ENCODE results near the gene PRDM10. TPM values are rescaled to one million over a fixed set of nuclear protein-coding genes. Genes with fewer than 3 reads are reported as not detected.

Gene PRDM10
- total and polyA plus RNA-seq, 10 of the 15 experiments (the other 5 are each of a cell fraction or from before 2014, with no cell fraction given) = 0.93 to 6.2 (median 4.1) TPM

DNA sequence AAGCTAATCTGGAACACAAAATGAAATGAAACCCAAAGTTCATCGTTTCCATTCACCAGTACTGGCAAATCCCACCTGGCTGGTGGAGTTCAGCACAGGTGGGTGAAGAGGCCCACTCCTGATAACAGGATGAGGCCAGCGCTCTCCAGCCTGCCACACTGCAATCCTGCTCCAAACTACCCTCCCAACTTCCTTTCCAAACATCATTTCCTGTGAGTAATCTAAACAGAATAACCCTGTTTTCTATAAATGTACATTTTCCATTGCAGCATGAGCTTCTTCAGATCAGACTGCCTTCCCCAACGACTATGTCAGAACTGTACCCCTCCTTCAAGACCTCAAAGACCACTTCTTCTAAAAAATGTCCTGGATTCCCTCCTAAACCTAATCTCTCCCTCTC lies 91.3 kb downstream of the PRDM10 start:
- in situ Hi-C loops (cut with MboI) (no loop called here), intact Hi-C loops (cut with micrococcal nuclease; ENCODE audit: unreplicated experiment) (no loop called here)
- Histone ChIP-seq H3K27me3 (replicated peaks in 1 of 2; ENCODE audit: control insufficient read depth in 2 of 2, insufficient read depth in 2 of 2, low read length in 1 of 2) (no peaks in the 10 kb centered on the region), H4K20me1 (ENCODE audit: control insufficient read depth, insufficient read depth) (no peaks in the 10 kb centered on the region), H3K4me2 (ENCODE audit: control insufficient read depth, insufficient read depth) (no peak overlapping the region), H3K27ac (ENCODE audit: control insufficient read depth, insufficient read depth) (no peak overlapping the region), H3K79me2 (ENCODE audit: control insufficient read depth, insufficient read depth, low read length) (no peaks in the 10 kb centered on the region), H2AFZ (ENCODE audit: control insufficient read depth, low read depth, low read length) (no peak overlapping the region), H3K9ac (ENCODE audit: control insufficient read depth, insufficient read depth, low read length) (no peak overlapping the region), H3K9me3 (replicated peaks; ENCODE audit: control insufficient read depth, insufficient read depth, low read length) (no peaks in the 10 kb centered on the region), H3K36me3 (ENCODE audit: control insufficient read depth in 2 of 2, insufficient read depth in 2 of 2, low read length in 1 of 2) (peaks cover 6 to 8% of the 10 kb centered on the region in 2 experiments; a peak in 3 of 4 replicates), H3K4me1 (ENCODE audit: control insufficient read depth, insufficient read depth, low read length) (no peaks in the 10 kb centered on the region), H3K4me3 (no peak overlapping the region)
- ChIA-PET RAD21 (ENCODE audit: unreplicated experiment) (no interaction called here), POLR2A (no interaction called here), CTCF (interaction anchor here (1.0 to 2.4 kb wide), 2 partner anchors 12 to 221 kb away, joined by 3 to 15 read pairs; no protein-coding TSS in a partner anchor), SMC1A (ENCODE audit: uncharacterized antibody, unreplicated experiment) (interaction anchor here (0.6 to 2.3 kb wide), 3 partner anchors 12 to 221 kb away, joined by 4 to 7 read pairs (median 5); no protein-coding TSS in a partner anchor)
- TF ChIP-seq ZNF24 (IDR thresholded peaks at IDR 0.05) = no peak
- TF ChIP-seq, protein P1, sequence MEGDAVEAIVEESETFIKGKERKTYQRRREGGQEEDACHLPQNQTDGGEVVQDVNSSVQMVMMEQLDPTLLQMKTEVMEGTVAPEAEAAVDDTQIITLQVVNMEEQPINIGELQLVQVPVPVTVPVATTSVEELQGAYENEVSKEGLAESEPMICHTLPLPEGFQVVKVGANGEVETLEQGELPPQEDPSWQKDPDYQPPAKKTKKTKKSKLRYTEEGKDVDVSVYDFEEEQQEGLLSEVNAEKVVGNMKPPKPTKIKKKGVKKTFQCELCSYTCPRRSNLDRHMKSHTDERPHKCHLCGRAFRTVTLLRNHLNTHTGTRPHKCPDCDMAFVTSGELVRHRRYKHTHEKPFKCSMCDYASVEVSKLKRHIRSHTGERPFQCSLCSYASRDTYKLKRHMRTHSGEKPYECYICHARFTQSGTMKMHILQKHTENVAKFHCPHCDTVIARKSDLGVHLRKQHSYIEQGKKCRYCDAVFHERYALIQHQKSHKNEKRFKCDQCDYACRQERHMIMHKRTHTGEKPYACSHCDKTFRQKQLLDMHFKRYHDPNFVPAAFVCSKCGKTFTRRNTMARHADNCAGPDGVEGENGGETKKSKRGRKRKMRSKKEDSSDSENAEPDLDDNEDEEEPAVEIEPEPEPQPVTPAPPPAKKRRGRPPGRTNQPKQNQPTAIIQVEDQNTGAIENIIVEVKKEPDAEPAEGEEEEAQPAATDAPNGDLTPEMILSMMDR (IDR thresholded peaks at IDR 0.05 in 2 of 3, conservative IDR thresholded peaks at IDR 0.05 in 1 of 3; ENCODE audit: control insufficient read depth in 2 of 3, extremely low read depth in 1 of 3, insufficient read depth in 1 of 3, low read depth in 3 of 3, low read length in 3 of 3) = no peak
- TF ChIP-seq BCL3 (IDR thresholded peaks at IDR 0.05; ENCODE audit: borderline replicate concordance, insufficient read depth, low read depth, low read length, poor library complexity, severe bottlenecking) = no peak
- no peak for TF ChIP-seq ZZZ3 (IDR thresholded peaks at IDR 0.05; ENCODE audit: control insufficient read depth, insufficient read length, low read depth)
- no peak for TF ChIP-seq CHD4 (IDR thresholded peaks at IDR 0.05)
- no peak for TF ChIP-seq TCF3 (IDR thresholded peaks at IDR 0.05; ENCODE audit: borderline replicate concordance, insufficient read depth, low read depth, low read length)
- TF ChIP-seq HDAC6 (IDR thresholded peaks at IDR 0.05; ENCODE audit: unreplicated experiment) = no peak
- no peak for TF ChIP-seq EP300 (IDR thresholded peaks at IDR 0.05; ENCODE audit: borderline replicate concordance in 1 of 2, control insufficient read depth in 1 of 2, low read depth in 2 of 2, low read length in 2 of 2)
- TF ChIP-seq HSF1 (IDR thresholded peaks at IDR 0.05; ENCODE audit: low read depth, low read length) = no peak
- no peak for TF ChIP-seq LARP7 (IDR thresholded peaks at IDR 0.05)
- no peak for TF ChIP-seq RAD21 (IDR thresholded peaks at IDR 0.05; ENCODE audit: insufficient read depth, low read depth, low read length)
- no TSS peak for BruUV-seq (replicated peaks)
- FAIRE-seq (no peak), DNase-seq (ENCODE audit: low read depth, low spot score) (no peak), ATAC-seq (no peak)
- 79% methylated on average over 3 of the region's 3 CpGs for WGBS (ENCODE audit: insufficient coverage, insufficient replicate concordance, low lambda C conversion rate, missing lambda C conversion rate)

All from GM12878 (cell line).